Fibroblast of pulmonary artery (primary cell): ENCODE measurements around the gene TCFL5.

Experiments used
- DNase-seq: peaks from one replicate; pipeline ENCODE4 v3.0.0-alpha.2; 2010; ENCODE audit warnings: low read depth
- H3K4me3 ChIP-seq: replicated peaks from 2 replicates; pipeline ENCODE4 v1.5.1; 2011; ENCODE audit warnings: low read depth, mild to moderate bottlenecking, control low read depth, low read length, moderate library complexity
- CTCF ChIP-seq: IDR thresholded peaks from 2 replicates; pipeline ENCODE4 v1.5.1; 2011; ENCODE audit warnings: mild to moderate bottlenecking, control low read depth, low read length, inconsistent platforms; ENCODE audit errors: missing control alignments

TCFL5 gene

GRCh38 chr20:62829231-62830230 is 32.1 kb downstream of the TCFL5 start:
- no peak for DNase-seq
- TF ChIP-seq CTCF, result no peak
- no peak overlapping the region for H3K4me3 ChIP-seq

- H3K4me3 ChIP-seq, result no peak overlapping the region
- TF ChIP-seq CTCF, result no peak
- DNase-seq, result no peak
Measured at GRCh38 chr20:62828511-62829230, 33.0 kb downstream of the TCFL5 start.

- no peak for DNase-seq
- H3K4me3 ChIP-seq, result no peak overlapping the region
- TF ChIP-seq CTCF, result no peak
Measured at GRCh38 chr20:62828051-62828450, 33.6 kb downstream of the TCFL5 start.

GRCh38 chr20:62827311-62828038 is 34.1 kb downstream of the TCFL5 start:
- no peak for DNase-seq
- H3K4me3 ChIP-seq, result no peak overlapping the region
- no peak for TF ChIP-seq CTCF

- no peak for TF ChIP-seq CTCF
- no peak for DNase-seq
Measured at GRCh38 chr20:62826646-62827310, 34.8 kb downstream of the TCFL5 start.

GRCh38 chr20:62825986-62826645 is 35.5 kb downstream of the TCFL5 start:
- DNase-seq, result no peak
- no peak for TF ChIP-seq CTCF
- H3K4me3 ChIP-seq, result no peak overlapping the region

More at GRCh38 chr20:62826646-62827310, 34.8 kb downstream of the TCFL5 start:
- no peak overlapping the region for H3K4me3 ChIP-seq
